COLO668 (cell line): ENCODE measurements around the gene GGA3.
A peak's percentile ranks its signal among the peaks of the same experiment; 100 is the strongest.
"Not testable (repeated sequence)": the region's sequence is repeated elsewhere in the genome, so short reads cannot be mapped to it uniquely, and the experiment has no call there.

Experiments used
- DNase-seq: peaks from one replicate; lab custom pipeline; 2025; ENCODE audit not compliant: unreplicated experiment; lab: John Stamatoyannopoulos, UW

Gene GGA3

GRCh38 chr17:75273977-75274708 lies 12.7 kb upstream of the GGA3 start:
- no peak for DNase-seq

DNA sequence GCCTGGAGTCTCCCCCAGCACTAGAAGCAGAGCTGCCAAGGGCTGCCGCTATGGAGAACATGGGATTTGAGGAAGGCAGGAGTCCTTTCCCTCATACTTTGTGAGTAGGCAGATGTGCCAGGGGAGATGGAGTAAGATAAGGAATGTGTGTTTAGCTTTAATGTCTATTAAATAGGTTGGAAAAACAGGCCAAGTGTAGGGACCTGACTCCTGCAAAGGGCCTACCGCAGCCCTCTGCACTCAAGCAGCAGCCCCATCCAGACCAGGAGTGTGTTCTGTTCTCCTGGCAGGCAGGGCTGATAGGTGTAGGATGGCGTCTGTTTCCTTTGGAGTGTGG lies 11.4 kb upstream of the GGA3 start:
- DNase-seq, result no peak

GRCh38 chr17:75271955-75272847 lies 10.8 kb upstream of the GGA3 start:
- peak; percentile 7 for DNase-seq

DNA sequence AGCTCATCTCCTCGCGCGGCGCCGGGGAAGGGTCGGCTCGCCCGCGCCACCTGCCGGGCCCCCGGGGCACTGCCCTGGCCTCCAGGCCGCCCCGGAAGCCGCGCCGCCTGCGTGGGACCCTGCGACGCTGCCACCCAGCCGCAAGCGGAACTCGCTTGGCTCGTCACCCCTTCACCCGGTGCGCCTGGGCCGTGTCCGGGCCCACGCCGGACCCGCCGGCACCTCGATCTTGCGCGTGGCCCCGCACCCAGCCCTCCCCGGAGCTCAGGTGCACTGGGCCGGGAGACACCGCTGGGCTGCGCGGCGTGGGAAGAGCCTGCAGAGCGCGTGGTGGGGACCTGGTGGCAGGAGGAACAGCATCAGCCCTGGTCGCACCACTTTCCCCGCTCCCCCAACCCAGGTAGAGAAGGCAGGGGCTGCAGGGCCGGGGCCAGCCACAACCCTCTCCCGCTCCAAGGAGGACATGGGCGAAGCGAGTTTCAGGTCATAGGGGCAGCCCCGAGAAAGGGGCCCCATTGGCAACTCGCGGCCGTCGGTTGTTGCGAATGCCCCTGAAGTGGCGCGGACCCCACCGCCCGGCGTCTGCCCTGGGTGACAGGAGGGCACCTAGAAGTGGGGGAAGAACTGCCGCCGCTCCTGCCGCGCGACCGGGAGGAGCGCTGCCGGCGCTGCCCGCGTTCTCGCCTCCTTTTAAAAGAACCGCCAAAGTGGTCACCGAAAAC lies 10.0 kb upstream of the GGA3 start:
- DNase-seq, result peak; percentile 91

DNA sequence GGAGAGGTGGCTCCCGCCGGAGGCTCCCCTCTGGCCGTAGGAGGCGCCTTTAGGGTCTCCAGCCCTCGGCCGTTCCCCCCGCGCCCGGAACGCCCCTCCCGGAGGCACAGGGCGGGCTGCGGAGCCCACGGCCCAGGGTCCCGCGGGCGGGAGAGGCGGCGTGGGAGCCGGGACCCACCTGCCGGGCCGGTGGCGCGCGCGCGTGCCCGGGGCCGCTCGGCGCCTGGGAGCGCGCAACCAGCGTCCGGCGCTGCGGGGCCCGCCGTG lies 9.5 kb upstream of the GGA3 start, which contains the start of gene MIF4GD:
MIF4GD (minus strand) TSS at position 266 of the 267 bp plus-strand sequence. CDS start 1,036 bp downstream, outside the sequence.
- no peak for DNase-seq

GRCh38 chr17:75270218-75270965 lies 9.0 kb upstream of the GGA3 start:
- DNase-seq, result peak; percentile 61

- DNase-seq, result no peak
Observed at GRCh38 chr17:75269844-75270217, 8.4 kb upstream of the GGA3 start.

- DNase-seq, result peak; percentile 60
Observed at GRCh38 chr17:75267411-75268232, 6.2 kb upstream of the GGA3 start.

DNA sequence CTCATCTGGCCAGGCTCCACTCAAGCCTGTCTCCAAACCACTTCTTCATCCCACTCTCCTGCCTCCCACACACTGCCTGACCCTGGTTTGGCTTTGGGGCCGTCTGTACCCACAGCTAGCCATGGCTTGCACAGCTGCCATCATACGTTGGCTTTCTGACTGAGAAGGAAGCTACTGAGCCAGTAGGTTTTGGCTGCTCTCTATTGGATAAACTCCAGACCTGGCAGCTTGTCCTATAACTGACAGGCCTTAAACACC lies 5.7 kb upstream of the GGA3 start:
- DNase-seq, result no peak

- peak; percentile 64 for DNase-seq
Observed at GRCh38 chr17:75266316-75267152, 5.1 kb upstream of the GGA3 start.

DNA sequence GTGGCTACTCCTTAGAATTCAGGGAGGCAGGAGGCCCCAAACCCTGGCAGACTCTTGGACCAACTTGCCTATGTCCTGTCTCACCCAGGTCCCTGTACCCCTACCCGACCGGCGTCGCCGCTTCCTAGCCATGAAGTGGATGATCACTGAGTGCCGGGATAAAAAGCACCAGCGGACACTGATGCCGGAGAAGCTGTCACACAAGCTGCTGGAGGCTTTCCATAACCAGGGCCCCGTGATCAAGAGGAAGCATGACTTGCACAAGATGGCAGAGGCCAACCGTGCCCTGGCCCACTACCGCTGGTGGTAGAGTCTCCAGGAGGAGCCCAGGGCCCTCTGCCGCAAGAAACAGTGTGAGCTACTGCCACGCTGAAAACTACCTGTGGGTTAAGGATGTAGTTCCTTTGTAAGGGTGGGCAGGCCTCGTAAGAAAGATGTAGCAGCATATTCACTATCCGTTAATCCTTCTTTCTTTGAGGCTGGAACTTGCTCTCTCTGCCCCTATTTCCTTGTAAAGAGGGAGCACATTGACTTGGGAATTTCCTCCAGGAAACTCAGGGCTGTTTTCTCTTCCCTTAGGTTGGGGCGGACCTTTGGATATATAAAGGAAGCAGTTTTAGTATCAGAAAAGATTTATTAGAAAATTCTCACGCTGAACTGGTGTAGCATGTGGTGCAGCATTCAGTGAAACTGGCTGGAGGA lies 4.4 kb upstream of the GGA3 start:
- no peak for DNase-seq

GRCh38 chr17:75263055-75263454 lies 1.6 kb upstream of the GGA3 start:
- no peak for DNase-seq

DNA sequence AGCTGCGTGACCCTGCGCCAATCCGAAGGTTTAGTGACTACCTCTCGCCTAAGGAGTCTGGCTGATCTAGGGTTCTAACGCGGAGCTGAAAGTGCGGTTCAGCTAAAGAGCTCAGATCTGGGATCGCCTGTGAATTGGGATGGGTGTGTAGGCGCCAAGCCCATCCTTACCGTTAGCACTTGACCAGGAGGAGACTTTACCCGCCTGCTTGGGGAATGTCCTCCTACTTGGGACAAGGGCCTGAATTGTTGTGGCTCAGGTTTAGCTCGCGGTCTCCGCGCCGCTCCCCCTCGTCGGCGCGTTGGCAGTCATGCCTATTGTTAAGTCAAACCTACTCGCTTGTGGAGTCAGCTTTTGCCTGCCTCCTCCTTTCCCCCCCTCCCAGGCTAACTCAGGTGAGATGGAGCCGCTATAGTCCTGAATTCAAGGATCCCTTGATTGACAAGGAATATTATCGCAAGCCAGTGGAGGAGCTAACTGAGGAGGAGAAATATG lies 753 bp upstream of the GGA3 start:
- peak; percentile 21 for DNase-seq

DNA sequence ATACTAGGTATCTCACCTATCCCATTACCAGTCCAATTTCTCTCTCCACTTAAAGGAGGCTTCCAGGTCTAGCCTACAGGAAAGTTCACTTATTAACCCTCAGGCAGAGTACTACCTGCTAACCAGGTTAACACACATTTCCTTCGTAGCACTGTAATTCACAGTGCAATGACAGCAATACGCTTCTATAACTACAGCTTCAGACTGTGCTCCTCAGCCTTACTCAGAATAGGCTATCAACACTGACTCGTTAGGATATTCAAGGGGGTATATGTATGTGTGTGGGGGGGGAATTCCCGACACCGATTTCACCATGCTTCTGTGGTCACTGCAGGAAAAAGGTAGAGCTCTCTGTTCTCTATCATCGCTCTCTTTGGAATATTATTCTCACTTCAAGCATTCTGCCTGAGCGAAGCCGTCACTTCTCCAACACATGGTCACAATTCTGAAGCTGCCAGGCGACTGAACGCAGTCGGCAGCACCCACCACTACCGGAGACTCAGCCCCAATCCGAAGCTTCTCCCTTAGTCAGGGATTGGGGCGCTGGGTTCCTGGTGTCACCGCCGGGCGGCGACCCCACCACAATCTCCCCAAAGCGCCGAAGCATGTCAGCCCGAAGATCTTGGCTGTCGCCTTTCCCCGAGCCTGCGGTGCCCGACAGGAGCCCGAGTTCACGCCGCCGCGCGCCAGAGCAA lies 618 bp downstream of the GGA3 start:
- DNase-seq, result no peak

DNA sequence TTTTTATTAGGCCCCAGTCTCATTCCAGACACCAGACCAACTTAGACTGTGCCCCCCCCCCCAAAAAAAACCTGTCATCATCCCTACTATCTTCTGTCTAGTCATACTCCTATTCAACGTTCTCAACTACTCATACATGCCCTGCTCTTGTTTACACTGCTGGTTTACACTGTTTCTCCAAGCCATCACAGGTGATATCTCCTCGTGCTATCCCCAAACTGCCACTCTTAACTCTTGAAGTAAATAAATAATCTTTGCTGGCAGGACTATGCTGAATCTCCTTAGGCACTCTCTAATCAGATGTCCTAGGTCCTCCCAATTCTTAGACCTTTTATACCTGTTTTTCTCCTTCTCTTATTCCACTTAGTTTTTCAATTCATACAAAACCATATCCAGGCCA lies 4.2 kb downstream of the GGA3 start:
- DNase-seq, result not testable (repeated sequence)

DNA sequence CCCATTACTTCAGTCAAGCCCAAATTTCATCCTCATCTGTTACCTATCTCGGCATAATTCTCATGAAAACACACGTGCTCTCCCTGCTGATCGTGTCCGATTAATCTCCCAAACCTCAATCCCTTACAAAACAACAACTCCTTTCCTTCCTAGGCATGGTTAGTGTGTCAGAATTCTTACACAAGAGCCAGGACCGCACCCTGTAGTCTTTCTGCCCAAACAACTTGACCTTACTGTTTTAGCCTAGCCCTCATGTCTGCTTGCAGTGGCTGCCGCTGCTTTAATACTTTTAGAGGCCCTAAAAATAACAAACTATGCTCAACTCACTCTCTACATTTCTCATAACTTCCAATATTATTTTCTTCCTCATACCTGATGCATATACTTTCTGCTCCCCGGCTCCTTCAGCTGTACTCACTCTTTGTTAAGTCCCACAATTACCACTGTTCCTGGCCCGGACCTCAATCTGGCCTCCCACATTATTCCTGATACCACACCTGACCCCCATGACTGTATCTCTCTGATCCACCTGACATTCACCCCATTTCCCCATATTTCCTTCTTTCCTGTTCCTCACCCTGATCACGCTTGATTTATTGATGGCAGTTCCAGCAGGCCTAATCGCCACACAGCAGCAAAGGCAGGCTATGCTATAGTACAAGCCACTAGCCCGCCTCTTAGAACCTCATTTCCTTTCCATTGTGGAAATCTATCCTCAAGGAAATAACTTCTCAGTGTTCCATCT lies 5.3 kb downstream of the GGA3 start:
- not testable (repeated sequence) for DNase-seq

DNA sequence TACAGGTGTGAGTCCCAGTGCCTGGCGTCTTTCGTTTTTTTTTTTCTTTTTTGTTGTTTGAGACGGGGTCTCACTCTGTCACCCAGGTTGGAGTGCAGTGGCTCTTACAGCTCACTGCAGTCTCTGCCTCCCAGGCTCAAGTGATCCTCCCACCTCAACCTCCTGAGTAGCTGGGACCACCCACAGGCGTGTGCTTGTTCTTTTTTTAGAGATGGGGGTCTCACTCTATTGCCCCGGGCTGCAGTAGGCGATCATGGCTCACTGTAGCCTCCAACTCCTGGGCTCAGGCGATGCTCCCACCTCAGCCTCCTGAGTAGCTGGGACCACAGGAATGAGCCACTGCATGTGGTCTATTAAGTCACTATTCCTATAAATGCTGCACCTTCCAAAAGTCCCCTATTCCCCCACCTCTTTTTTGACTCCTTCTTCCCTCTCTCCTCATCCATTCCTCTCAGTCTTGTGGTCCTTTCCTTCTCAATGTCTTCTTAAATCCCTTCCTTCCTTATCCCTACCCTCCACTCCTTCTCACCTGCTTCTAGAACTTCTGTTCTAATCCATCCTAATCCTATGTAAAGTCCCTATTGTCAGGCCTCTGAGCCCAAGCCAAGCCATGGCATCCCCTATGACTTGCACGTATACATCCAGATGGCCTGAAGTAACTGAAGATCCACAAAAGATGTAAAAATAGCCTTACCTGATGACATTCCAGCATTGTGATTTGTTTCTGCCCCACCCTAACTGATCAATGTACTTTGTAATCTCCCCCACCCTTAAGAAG lies 9.2 kb downstream of the GGA3 start:
- DNase-seq, result no peak
